IPS-20b (cell line): Measurements from ENCODE around the gene PGBD5.

Experiments
- H3K27ac ChIP-seq: one replicate; pipeline ENCODE4 v1.5.1; 2013; ENCODE audit warnings: low read length
- H3K27me3 ChIP-seq: 2 replicates; pipeline ENCODE4 v1.6.1; 2013; ENCODE audit warnings: mild to moderate bottlenecking, low read length, inconsistent platforms; ENCODE audit not compliant: insufficient read depth
- H3K36me3 ChIP-seq: 2 replicates; pipeline ENCODE4 v1.6.1; 2013; ENCODE audit warnings: low read depth, mild to moderate bottlenecking, inconsistent platforms, low read length, moderate library complexity; ENCODE audit not compliant: insufficient read depth
- H3K4me1 ChIP-seq: 2 replicates; pipeline ENCODE4 v1.6.1; 2013; ENCODE audit warnings: mild to moderate bottlenecking, control low read depth, inconsistent platforms, low read length, moderate library complexity; ENCODE audit not compliant: insufficient read depth
- H3K4me3 ChIP-seq: 2 replicates; pipeline ENCODE4 v1.5.1; 2013; ENCODE audit warnings: mild to moderate bottlenecking, low read length, inconsistent platforms
- H3K9ac ChIP-seq: 2 replicates; pipeline ENCODE4 v1.6.1; 2013; ENCODE audit warnings: low read depth, mild to moderate bottlenecking, inconsistent platforms, low read length, moderate library complexity
- H3K9me3 ChIP-seq: 2 replicates; pipeline ENCODE4 v1.6.1; 2013; ENCODE audit warnings: mild to moderate bottlenecking, low read depth, low read length, inconsistent platforms; ENCODE audit not compliant: insufficient read depth

The PGBD5 gene

DNA sequence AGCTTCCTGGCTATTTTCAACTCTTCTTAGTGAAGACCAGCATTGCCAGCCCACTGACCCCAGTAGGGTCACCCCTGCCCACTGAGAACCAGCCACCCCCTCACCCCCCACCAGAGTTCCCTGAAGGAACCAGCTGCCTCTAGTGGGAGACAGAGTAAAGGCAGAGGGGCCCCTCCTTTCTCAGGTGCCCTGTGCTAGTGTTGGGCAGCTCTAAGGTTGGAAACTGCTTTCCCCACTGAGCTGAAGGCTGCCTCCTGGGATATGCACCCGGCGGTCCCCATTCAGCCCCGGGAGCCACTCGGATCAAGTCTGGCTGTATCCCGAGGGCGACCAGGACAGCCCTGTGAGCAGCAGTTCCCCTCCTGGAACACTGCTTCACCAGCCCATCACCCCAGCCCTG is 111.0 kb downstream of the PGBD5 start:
- no peak overlapping the region for H3K4me3 ChIP-seq
- H3K36me3 ChIP-seq: no peaks in the 10 kb centered on the region
- no peaks in the 10 kb centered on the region for H3K9me3 ChIP-seq
- H3K27ac ChIP-seq: no peak overlapping the region
- H3K4me1 ChIP-seq: no peaks in the 10 kb centered on the region
- H3K9ac ChIP-seq: no peak overlapping the region
- H3K27me3 ChIP-seq: no peaks in the 10 kb centered on the region

DNA sequence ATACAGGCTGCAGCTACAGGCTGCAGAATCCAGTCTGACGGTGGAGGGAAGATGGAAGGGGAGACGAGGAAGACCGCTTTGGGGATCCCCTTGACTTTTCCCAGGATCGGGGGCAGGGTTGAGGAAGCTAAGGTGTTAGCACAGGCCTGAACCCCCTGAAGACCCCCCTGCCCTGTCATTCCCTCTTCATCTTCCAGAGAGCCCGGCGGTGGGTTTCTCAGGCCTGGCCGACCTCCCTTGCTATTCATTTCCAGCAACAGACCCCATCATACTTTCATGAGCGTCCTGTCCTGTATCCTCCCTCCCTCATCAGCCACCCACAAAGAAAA is 112.0 kb downstream of the PGBD5 start:
- no peaks in the 10 kb centered on the region for H3K9me3 ChIP-seq
- no peak overlapping the region for H3K27ac ChIP-seq
- H3K4me3 ChIP-seq: no peak overlapping the region
- H3K36me3 ChIP-seq: no peaks in the 10 kb centered on the region
- H3K27me3 ChIP-seq: no peaks in the 10 kb centered on the region
- no peaks in the 10 kb centered on the region for H3K4me1 ChIP-seq
- no peak overlapping the region for H3K9ac ChIP-seq

DNA sequence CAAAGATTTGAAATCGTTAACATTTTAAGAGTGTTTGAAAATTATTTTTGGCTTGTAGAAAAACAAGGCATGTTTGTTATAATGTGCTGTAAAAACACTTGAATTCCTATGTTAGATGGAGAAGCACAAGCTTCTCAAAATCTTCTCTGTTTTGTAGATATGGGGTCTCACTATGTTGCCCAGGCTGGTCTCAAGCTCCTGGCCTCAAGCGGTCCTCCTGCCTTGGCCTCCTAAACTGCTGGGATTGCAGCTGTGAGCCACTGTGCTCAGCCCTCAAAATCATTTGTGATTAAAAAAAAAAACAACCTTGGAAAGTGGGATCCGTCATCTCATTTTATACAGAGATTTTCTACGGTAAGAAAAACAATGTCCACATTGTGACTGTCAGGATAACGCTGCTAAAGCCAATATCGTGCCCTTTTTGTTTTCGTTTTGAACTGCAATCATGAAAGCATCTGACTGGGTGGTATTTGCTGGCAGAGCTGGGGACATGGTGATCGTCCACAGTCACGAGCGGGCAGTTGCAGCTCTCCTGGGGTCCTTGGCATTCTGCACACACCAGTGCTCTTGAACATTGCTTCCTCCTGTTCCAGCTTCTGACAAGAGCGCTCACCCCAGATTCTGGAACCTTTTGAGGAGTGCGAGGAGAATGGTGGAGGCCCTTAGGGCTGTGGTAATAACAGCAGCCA is 112.5 kb downstream of the PGBD5 start:
- Histone ChIP-seq H3K9me3 (no peaks in the 10 kb centered on the region), H3K27me3 (no peaks in the 10 kb centered on the region), H3K27ac (no peak overlapping the region), H3K4me1 (no peaks in the 10 kb centered on the region), H3K36me3 (no peaks in the 10 kb centered on the region), H3K4me3 (no peak overlapping the region), H3K9ac (no peak overlapping the region)

DNA sequence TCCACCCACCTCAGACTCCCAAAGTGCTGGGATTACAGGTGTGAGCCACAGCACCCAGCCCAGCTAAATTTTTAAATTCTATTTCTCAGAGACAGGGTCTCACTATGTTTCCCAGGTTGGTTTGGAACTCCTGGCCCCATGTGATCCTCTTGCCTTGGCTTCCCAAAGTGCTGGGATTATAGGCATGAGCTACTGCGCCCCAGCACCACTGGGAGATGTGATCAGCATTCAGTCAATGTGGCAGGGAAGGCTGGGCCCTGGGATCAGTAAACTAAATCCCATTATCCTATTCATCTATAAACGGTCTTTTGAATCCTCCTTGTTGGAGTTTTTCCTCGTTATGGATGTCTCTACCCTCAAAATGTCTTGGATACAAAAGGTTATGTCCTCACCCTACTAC is 113.5 kb downstream of the PGBD5 start:
- no peaks in the 10 kb centered on the region for H3K27me3 ChIP-seq
- H3K4me3 ChIP-seq: no peak overlapping the region
- H3K9me3 ChIP-seq: no peaks in the 10 kb centered on the region
- H3K27ac ChIP-seq: no peak overlapping the region
- no peaks in the 10 kb centered on the region for H3K36me3 ChIP-seq
- no peak overlapping the region for H3K9ac ChIP-seq
- no peaks in the 10 kb centered on the region for H3K4me1 ChIP-seq

DNA sequence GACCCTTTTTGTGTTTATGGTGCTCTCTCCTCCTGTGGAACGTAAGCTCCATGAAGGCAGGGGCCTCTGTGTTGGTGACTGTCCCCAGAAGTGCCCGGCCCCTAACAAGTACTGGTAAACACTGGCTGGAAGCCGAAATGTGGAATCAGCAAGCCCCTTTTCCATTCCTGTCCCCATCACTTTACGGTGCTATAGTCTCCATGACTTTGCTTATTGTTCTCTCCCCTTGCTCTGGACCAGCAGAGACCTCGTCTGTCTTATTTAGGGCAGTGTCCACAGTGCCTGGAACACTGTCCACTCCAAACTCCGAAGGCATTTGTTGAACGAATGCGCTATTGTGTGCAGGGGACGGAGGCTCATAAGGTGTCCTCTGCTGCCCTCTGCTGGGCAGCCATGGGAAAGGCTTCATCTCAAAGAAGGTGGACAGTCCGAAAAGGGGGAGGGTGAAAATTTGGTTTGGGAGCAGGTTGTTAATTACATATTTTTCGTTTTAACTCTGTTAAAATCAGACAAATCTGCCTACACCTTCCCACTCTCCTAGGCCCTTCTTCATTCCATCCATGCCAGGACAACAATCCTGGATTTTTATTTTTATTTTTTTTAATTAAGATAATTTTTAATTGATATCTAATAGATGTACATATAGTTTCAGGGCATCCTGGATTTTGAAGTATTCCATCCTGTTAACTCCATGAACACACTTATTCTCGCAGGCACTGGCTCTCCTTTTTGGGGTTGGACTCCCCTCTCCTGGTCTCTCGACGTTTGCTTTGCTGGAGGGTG is 115.6 kb downstream of the PGBD5 start:
- Histone ChIP-seq H3K9ac (no peak overlapping the region), H3K4me3 (no peak overlapping the region), H3K36me3 (no peaks in the 10 kb centered on the region), H3K27ac (no peak overlapping the region), H3K4me1 (no peaks in the 10 kb centered on the region), H3K27me3 (no peaks in the 10 kb centered on the region), H3K9me3 (no peaks in the 10 kb centered on the region)

DNA sequence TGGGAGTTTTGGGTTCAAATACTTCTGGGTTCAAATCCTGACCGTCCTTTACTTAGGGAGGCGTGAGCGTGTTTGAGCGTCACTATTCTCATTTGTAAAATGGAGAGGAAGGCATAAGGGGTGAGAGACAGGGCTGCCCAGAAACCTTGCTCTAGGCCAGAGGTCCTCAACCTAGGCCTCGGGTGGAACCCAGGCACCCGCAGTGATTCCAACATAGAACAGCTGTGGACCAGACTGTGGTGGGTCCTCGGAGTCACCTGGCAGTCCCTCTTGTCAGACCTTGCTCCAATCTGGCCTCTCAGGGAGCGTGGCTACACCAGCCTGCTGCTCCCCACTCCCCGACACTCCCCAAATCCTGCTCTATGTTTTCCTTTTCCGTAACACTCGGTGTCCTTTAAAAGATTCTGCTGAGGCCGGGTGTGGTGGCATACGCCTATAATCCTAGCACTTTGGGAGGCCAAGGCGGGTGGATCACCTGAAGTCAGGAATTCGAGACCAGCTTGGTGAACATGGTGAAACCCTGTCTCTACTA is 116.4 kb downstream of the PGBD5 start:
- Histone ChIP-seq H3K27ac (no peak overlapping the region), H3K9me3 (no peaks in the 10 kb centered on the region), H3K36me3 (no peaks in the 10 kb centered on the region), H3K9ac (no peak overlapping the region), H3K4me3 (no peak overlapping the region), H3K4me1 (no peaks in the 10 kb centered on the region), H3K27me3 (no peaks in the 10 kb centered on the region)

DNA sequence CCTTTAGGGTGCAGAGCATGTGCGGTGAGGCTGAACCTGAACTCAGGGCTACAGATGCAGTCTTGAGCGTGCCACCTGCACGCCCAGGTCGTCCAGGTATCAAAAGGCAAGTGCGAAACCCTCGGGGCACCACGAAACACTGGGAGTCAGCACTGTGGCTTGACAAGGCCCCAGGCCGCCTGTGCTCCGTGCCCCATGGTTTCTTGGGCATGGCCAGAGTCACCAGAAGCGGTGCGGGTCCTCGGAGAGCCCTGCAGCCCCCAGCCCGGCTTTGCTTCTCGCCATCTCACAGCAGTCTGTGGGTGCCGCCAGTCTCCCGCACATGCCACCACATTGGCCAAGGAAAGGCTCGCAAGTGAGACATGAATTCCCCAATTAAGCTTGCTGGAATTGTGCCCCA is 117.3 kb downstream of the PGBD5 start:
- Histone ChIP-seq H3K4me3 (no peak overlapping the region), H3K27me3 (no peaks in the 10 kb centered on the region), H3K9ac (no peak overlapping the region), H3K27ac (no peak overlapping the region), H3K9me3 (no peaks in the 10 kb centered on the region), H3K36me3 (no peaks in the 10 kb centered on the region), H3K4me1 (no peaks in the 10 kb centered on the region)

DNA sequence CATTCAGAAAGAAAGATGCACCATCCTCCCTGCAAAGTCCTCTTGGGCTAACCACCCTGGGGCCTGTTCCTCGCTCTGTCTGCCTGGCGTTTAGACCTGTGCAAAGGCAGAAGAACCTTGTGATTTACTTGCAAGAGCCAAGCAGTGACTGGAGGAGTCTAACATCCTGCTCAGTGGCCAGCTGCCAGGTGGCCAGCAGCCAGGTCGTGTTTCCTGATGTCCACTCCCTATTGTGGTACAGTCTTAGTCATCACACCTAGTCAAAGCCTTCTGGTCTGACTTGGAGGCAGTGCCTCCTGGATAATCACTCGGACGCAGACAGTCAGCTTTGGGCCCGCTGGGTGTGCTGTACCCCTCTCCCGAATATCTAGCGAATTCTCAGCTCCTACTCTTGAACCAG is 118.1 kb downstream of the PGBD5 start:
- no peaks in the 10 kb centered on the region for H3K9me3 ChIP-seq
- no peaks in the 10 kb centered on the region for H3K4me1 ChIP-seq
- H3K27me3 ChIP-seq: no peaks in the 10 kb centered on the region
- H3K9ac ChIP-seq: no peak overlapping the region
- no peak overlapping the region for H3K4me3 ChIP-seq
- H3K27ac ChIP-seq: no peak overlapping the region
- H3K36me3 ChIP-seq: no peaks in the 10 kb centered on the region

DNA sequence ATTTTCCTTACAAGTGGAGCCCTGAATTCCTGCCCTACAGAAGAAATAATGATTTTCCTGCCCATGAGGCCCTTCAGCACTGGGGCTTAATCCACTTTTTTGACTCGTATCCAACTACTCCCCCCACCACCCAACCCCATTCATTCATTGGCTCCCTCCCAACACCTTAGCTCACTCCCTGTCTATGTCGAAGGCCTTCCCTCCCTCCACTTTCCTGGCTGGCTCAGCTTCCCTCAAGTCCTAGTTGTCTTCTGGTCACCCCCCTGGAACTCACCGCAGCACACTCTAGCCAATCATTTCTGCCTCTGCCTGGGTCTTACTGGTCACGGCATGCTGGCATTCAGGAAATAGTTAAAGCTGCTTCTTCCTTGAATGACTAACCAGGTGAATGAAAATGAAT is 118.9 kb downstream of the PGBD5 start:
- Histone ChIP-seq H3K9me3 (no peaks in the 10 kb centered on the region), H3K27ac (no peak overlapping the region), H3K27me3 (no peaks in the 10 kb centered on the region), H3K4me1 (no peaks in the 10 kb centered on the region), H3K9ac (no peak overlapping the region), H3K4me3 (no peak overlapping the region), H3K36me3 (no peaks in the 10 kb centered on the region)

DNA sequence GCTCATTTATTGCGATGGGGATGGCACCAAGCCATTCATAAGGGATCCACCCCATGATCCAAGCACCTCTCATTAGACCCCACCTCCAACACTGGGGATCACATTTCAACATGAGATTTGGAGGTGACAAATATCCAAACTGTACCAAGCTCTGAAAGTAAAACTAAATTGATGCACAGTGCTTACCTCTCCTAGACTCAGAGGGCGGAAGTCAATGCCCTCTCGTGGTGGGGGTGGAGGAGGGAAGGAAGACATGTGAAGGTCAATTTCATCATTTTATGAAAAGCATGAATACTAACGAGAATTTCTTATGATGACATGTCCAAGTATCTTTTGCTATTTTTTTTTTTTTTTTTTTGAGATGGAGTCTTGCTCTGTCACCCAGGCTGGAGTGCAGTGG is 120.0 kb downstream of the PGBD5 start:
- no peak overlapping the region for H3K9ac ChIP-seq

DNA sequence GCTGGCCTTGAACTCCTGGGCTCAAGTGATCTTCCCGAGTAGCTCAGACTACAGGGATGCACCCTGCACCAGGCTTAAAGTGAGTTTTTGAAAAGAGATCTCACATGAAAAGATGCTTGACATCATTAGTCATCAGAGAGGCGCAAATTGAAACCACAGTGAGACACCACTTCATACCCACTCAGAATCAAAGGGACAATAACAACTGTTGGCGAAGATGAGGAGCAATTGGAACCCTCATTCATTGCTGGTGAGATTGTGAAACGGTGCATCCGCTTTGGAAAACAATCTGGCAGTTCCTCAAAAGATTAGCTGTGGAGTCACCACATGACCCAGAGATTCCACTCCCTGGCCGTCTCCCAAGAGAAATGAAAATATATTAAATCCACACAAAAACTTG is 122.3 kb downstream of the PGBD5 start:
- Histone ChIP-seq H3K36me3 (no peaks in the 10 kb centered on the region), H3K9me3 (no peaks in the 10 kb centered on the region), H3K4me3 (no peak overlapping the region), H3K27me3 (no peaks in the 10 kb centered on the region), H3K4me1 (no peaks in the 10 kb centered on the region), H3K9ac (no peak overlapping the region), H3K27ac (no peak overlapping the region)

More for the DNA sequence above, 120.0 kb downstream of the PGBD5 start:
- H3K9me3 ChIP-seq: no peaks in the 10 kb centered on the region
- H3K4me1 ChIP-seq: no peaks in the 10 kb centered on the region
- H3K4me3 ChIP-seq: no peak overlapping the region
- no peak overlapping the region for H3K27ac ChIP-seq
- no peaks in the 10 kb centered on the region for H3K36me3 ChIP-seq
- H3K27me3 ChIP-seq: no peaks in the 10 kb centered on the region

DNA sequence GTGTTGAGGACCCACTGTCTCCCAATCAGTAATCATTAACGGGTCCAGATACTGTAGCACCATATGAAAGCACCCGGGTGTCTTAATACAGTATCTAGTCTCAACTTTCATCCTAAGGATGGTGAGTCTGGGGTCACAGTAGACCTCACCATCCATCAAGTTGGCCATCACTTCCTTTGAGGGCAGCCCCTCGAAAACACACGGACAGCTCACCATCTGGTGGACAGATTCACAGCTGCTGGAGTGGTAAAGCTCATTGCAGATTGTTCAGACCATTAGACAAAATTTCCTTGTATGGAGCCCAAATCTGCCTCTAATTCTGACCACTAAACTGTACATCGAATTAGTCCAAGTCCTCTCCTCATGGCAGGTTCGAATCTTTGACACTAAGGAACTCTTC is 123.1 kb downstream of the PGBD5 start:
- Histone ChIP-seq H3K4me3 (no peak overlapping the region), H3K4me1 (no peaks in the 10 kb centered on the region), H3K27me3 (no peaks in the 10 kb centered on the region), H3K9me3 (no peaks in the 10 kb centered on the region), H3K9ac (no peak overlapping the region), H3K36me3 (no peaks in the 10 kb centered on the region), H3K27ac (no peak overlapping the region)
